HG02973 (cell line): ENCODE results near the gene MRPS17.
"Not testable (repeated sequence)": the region's sequence is repeated elsewhere in the genome, so short reads cannot be mapped to it uniquely, and the experiment has no call there.

Source experiments
- ATAC-seq: cut with Tn5 transposase; IDR thresholded peaks from one replicate; pipeline ENCODE4 v1.9.1; 2021; ENCODE audit warnings: moderate library complexity; ENCODE audit not compliant: unreplicated experiment

The MRPS17 gene

DNA sequence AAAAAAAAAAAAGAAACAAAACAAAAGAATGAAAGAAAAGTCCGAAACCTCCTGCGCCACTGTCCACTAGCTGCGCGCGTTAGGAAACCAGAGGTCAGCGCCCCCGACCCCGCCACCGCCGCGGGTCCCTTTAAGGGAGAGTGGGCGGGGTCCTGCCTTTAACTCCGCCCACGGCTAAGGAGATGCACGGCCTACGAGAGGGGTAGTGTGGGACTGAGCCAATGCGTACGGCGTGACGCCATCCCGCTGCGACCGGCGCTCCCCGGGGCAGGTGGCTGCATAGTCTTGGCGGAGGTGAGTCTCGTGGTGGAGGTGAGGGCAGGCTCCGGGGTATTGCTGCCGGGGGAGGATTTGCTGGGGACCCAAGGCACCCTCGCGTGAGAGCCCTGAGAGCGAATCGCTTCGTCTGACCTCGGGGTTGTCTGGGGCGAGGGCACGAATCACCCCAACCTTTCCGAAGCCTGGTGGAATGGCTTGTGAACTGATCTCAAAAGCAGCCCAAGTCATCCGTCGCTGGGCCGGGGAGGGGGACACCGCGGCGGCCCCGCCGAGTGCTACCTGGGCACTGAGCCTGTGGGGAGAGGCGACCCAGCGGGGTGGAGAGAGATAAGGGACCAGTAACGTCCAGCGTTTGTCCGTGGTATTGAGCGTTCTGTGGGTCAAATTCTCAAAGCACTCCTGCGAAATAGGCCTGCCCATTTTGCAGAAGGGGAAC is at the start of gene MRPS17:
Gene MRPS17 (plus strand): TSS at position 241 of the 715 bp plus-strand sequence. CDS start 1,319 bp downstream, outside the sequence.
- ATAC-seq, result peak; percentile 99

DNA sequence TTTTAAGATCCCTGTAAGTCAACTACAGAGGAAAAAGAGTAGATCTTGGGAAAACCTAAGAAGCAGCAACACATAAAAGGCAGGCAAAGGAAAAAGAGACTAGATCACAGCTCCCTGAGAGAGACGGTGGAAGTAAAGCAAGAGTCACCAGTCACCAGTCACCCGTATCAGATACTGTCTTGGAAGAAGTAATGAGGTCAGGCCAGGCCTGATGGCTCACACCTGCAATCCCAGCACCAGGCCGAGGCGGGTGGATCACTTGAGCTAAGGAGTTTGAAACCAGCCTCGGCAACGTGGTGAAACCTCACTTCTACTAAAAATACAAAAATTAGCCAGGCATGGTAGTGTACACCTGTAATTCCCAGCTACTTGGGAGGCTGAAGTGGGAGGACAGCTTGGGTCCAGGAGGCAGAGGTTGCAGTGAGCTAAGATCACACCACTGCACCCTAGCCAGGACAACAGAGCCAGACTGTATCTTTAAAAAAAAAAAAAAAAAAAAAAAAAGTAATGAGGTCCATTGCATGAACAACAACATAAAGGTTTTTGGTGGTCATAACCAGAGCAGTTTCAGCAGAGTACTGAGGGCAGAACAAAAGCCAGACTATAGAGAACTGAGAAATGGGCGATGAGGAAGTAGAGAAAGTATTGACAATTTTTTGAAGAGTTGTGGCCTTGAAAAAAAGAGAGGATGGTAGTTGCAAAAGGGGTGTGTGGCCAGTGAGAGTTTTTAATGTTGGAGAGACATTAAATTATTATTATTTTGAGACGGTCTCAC is 47.5 kb upstream of the MRPS17 start:
- ATAC-seq, result peak; percentile 96

DNA sequence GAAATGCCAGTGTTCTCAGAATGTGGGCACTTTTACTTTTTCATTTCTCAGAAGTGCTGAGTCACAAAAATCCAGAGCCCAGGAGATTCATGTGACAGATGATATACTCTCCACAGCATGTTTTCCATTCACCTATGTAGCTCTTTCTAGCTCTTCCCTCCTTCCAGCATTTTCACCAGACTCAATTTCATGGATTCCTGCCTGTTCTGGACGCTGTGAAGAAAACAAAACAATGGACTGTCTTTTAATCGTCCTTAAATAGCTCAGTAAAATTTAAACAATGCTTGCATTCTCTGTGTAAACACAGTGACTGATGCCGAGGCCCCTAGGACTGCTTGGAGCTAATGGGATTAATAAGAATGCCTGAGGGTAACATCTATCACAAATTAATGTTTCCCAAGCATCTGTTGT is 38.9 kb upstream of the MRPS17 start:
- no peak for ATAC-seq

DNA sequence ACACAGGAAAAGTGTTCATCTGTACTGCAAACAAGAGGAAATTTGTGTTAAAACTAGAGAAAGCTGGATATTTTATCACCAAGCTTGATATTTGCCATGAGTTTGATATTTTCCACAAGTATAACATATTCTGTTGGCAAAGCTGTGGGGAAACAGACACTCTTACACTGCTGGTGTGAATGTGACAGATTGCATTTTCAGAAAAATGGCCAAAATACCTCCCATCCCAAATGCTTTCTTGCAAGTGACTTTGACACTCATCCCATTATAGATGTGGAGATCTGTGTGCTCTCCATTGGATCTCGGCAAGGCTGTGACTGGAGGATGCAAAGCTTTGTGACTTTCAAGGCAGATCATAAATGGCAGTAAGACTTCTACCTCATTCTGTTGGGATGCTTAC is 33.9 kb upstream of the MRPS17 start:
- ATAC-seq, result no peak

DNA sequence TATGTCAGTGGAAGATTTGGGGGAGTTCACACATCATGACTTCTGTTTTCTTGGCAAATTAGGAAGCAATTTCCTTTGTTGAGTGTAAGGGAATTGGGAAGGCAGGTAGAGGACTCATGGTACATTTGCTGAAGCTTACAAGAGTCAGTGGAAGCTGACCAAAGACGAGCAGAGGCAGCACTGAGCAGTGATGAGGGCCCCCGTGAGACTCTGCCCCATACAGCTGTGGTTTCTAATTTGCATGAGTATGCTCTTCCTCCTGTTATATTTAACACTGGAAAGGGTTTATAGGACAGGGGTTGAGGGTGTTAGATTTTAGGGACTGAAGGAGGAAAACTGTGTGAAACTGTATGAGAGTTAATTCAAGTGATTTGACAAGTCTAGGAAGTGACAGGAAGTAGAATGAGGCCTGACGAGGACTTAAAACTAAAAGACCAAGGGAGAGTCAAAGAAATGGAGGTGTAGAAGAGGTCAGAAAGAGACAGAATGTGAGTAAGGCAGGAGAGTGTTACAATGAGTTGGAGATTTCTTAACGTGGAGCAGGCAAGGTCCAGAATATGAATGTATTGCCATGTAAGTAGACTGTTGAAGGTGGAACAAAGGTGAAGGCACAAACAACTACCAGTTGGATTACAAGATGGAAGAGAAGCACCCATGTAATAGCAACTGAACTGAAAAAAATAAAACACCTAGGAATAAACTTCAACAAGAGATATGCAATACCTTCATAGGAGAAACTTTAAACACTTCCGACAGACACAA is 23.5 kb upstream of the MRPS17 start:
- no peak for ATAC-seq

DNA sequence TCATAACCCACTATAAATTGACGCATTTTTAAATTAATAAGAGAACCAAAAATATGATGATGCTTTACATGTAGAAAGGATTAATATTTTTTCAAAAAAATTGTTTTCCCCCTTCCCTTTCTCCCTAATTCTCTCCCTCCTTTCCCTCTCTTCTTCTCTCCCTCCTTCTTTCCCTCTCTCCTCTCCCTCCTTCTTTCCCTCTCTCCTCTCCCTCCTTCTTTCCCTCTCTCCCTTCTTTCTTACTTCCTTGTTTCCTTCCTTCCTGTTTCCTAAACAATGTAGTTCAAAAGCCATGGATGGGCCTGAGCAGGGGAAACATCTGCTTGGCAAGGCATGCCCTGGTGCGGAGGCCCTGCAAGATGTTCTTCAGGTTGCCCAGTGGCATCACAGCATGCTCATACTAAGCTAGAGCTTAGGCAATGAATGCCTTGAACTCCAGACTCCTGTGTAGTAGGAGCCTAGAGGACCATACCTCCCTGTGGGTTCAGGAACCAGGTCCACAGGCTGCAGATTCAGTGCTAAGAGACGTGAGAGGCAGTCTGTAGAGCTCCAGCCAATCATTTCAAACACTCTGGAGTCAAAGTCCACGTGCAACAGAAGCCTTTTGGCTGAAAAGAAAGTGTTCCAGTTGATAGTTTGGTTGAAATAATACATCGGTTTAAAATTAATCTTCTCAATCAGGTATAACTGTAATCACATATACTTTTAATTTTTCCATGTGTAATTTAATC is 20.1 kb upstream of the MRPS17 start:
- ATAC-seq, result no peak

DNA sequence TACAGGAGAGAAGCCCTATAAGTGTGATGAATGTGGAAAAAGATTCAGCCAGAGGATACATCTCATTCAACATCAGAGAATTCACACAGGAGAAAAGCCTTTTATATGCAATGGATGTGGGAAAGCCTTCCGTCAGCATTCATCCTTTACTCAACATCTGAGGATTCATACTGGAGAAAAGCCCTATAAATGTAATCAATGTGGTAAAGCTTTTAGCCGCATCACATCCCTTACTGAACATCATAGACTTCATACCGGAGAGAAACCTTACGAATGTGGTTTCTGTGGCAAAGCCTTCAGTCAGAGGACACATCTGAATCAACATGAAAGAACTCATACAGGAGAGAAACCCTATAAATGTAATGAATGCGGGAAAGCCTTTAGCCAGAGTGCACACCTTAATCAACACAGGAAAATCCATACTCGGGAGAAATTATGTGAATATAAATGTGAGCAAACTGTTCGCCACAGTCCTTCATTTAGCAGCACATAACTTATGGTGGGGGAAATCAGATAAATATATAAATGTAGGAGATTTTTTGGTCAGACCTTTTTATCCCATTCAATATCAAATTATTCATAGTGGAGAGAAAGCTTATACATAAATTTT is 12.1 kb upstream of the MRPS17 start:
- no peak for ATAC-seq

DNA sequence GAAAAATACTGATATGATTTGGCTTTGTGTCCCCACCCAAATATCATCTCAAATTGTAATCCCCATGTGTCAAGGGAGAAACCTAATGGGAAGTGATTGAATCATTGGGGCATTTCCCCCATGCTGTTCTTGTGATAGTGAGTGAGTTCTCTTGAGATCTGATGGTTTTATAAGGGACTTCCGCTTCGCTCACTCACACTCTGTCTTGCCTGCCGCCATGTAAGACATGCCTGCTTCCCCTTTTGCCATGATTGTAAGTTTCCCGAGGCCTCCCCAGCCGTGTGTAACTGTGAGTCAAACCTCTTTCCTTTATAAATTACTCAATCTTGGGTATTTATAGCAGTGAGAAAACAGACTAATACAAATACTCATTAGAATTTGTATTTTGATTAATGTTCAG is 5.1 kb upstream of the MRPS17 start:
- no peak for ATAC-seq

DNA sequence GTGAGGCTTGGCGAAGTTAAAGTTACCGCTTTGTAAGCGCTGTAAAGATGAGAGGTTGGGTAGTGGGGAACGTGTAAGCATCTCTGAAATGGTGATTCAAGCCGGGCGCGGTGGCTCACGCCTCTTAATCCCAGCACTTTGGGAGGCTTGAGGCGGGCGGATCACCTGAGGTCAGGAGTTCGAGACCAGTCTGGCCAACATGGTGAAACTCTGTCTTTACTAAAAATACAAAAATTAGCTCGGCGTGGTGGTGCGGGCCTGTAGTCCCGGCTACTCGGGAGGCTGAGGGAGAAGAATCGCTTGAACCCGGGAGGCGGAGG is 635 bp downstream of the MRPS17 start:
- not testable (repeated sequence) for ATAC-seq

DNA sequence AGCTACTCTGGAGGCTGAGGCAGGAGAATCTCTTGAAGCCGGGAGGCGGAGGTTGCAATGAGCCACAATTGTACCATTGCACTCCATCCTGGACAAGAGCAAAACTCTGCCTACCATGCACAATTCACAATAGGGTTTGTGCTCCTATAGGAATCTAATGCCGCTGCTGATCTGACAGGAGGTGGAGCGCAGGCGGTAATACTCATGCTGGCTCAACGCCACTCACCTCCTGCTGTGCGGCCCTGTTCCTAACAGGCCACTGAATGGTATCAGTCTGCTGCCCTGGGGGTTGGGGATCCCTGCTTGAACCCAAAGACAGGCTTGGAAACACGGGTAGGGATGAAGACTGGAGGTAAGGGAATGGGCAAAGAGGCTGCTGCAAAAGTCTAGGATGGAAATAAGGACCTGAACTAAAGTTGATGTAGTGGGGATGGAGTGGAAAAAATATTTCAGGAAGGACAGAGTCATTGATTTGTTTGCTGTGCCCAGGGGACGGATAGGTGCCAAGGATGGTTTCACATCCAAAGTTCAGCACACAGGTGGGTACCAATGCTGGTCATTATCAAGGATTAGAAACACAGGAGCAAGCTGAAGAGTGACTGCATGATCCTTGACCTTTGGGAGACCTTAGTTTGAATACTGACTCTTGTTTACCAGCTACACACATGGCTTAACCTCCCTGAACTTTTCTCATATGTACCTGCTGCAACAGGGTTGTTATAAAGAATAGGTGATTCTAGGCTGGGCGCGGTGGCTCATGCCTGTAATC is 2.2 kb downstream of the MRPS17 start:
- no peak for ATAC-seq

DNA sequence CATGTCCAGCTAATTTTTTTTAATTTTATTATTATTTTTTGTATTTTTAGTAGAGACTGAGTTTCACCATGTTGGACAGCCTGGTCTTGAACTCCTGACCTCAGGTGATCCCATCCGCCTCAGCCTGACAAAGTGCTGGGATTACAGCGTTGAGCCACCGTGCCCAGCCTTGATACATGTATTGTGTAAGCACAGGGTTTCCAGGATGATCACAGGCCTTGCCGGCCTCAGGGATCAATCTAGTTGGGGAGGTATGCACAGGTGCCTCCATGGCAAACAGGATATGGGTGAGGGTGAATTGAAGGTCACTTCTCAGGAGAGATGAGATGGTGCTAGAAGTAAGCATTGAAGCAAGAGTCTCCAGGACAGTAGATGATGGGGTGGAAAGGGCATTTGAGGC is 5.5 kb downstream of the MRPS17 start:
- no peak for ATAC-seq

DNA sequence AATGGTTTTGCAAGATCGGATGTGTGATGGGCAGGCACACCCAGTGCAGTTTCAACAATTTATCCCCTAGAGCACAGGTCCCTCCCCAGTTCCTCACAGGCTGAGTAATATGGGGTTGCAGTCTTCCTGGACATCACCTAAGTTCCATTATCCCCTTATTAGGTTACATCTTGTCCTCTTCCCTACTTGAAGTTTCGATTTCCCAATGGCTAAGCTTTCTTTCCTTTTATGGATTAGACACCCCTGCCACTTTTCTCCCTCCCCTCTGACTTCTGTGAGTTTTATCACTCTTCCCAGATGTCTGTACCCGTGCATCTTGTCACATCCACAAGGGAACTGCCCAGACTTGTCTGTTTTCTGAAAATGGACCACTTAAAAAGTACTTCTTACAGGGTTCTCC is 10.3 kb downstream of the MRPS17 start:
- ATAC-seq, result no peak

DNA sequence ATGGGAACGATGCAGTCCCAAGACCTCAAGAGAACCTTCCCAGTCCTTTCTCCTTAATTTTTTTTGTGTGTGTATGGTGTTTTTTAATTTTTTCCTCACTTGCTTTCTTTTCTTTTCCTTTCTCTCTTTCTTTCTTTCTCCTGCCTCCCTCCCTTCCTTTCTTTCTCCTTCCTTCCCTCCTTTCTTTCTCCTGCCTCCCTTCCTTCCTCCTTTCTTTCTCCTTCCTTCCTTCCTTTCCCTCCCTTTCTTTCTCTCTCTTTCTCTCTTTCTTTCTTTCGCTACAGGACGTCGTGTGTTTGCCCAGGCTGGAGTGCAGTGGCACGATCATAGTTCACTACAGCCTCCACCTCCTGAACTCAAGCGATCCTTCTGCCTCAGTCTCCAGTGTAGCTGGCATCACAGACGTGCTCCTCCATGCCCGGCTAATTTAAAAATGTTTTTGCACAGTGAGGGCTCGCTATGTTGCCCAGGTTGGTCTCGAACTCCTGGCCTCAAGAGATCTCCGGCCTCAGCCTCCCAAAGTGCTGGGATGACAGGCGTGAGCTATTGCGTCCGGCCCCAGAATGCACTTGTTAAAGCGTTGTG is 12.0 kb downstream of the MRPS17 start:
- ATAC-seq, result no peak

DNA sequence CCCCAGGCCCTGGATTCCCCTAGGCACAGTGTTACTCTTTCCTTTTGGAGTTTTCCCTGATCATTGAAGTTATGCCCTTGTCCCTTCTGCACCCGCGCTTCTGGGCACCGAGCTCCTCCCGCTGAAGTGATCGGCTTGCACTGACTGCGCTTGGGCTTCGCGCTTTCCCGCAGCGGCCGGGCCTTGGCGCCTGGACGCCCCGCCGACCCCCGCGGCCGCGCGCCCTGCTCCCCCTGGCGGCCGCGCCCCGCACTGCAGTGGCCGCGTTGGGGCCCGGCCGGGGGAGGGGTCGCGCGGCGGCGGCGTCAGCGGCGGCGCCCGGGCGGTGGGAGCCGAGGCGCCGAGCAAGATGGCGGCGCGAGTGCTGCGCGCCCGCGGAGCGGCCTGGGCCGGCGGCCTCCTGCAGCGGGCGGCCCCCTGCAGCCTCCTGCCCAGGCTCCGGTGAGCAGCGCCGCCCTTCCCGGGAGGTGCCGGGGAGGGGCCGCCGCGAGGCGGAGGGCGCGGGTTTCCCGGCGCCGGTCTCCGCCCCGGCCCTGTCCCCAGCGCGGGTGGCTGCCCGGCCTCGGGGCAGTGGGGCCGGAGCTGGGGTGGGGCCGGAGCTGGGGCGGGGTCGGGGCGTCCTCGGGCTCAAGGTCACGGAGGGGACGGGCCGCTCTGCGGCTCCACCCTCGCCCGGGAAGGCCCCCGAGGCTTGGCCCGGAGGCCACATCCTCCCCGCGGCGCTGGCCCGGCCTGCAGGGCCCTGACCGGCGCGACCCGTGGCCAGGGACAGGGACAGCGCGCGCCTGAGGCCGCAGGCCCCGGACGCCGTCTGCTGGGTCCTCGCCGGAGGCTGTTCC is 12.8 kb downstream of the MRPS17 start, which contains the start of gene NIPSNAP2:
Gene NIPSNAP2 (plus strand): TSS at position 325 of the 839 bp plus-strand sequence. CDS start 25 bp downstream, at position 350.
- ATAC-seq, result peak; percentile 88

DNA sequence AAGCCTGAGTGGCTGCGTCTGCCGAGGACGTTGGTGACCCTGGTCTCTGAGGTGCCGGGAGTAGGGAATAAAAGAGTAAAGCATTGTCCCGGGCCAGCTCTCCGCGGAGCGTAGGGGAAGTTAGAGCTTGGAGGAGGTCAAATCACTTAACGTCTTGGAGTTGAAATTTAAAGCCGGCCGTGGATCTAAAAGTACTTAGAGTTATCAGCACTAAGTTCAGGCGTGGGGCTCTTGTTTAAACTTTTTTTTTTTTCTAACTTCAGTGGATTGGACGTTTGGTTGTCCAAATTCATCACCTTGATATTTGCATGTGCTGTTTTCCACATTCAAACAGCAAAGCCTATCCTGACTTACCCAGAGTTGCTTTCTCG is 13.4 kb downstream of the MRPS17 start:
- ATAC-seq, result no peak

DNA sequence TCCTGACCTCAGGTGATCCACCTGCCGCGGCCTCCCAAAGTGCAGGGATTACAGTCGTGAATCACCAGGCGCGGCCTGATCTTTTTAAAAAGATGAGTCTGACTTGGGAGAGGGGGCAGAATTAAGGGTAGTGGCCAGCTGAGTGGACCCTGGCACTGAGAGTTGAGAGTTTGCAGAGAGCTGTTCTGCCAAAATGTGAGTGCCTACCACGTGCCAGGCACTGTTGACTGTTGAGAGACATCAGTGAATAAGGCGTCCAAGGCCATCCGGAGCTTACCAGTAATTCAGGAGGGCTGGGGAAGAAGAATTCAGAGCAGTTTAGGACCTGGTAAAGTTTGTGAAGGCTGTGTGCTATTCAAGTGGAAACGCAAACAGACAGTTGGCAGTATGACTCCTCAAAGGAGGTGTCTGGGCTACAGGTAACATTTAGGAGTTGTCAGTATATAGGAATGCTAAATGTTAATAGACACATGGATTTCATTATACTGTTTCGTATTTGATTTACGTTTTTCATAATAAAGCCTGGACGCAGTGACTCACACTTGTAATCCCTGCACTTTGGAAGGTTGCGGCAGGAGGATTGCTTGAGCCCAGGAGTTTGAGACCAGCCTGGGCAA is 14.2 kb downstream of the MRPS17 start:
- no peak for ATAC-seq

DNA sequence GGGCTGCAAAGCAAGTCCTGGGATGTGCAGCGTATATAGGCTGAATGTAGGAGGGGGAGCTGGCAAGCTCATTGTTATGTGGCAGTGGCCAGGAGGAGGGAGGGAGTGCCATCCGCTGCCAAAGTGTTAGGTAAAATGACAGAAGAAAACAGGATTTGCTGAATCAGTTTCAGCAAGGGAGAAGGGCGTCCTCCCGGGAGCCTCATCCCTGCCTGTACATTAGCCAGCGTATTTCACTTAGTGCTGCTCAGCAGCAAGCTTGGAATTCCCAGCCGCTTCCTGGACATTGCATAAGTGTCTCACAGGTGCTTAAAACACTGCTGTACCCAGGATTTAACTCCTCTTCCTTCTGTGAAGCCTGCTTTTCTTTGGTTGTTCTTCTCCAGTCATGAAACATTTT is 15.2 kb downstream of the MRPS17 start:
- no peak for ATAC-seq

DNA sequence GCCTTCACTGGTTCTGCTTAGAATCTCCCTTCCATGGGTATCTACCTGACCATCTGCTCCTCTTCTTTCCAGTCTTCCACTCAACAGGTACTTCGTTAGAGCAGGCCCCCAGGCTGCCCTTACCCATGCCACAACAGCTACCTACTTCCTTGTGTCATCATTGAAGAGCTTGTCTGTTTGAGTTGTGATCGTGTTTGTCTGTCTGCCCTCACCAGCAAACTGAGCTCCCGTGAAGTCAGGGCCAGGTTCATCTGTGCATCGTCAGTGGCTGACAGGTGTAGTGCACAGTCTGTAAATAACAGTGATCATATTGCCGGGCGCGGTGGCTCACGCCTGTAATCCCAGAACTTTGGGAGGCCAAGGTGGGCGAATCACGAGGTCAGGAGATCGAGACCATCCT is 17.7 kb downstream of the MRPS17 start:
- no peak for ATAC-seq
